ENCODE results near the gene PDCD4.

The PDCD4 gene

GRCh38 chr10:110836706-110837105 lies 35.0 kb upstream of the PDCD4 start:
- Mint-ChIP-seq H3K4me3 (no peak overlapping the region), H3K36me3 (no peaks in the 10 kb centered on the region), H3K9me3 (ENCODE audit: low read depth) (no peaks in the 10 kb centered on the region), H3K4me1 (ENCODE audit: low read depth) (peaks cover 57% of the 10 kb centered on the region), H3K27ac (peak overlapping the region; percentile 22), H3K27me3 (no peaks in the 10 kb centered on the region)

GRCh38 chr10:110837418-110838171 lies 34.1 kb upstream of the PDCD4 start:
- no peaks in the 10 kb centered on the region for H3K27me3 Mint-ChIP-seq
- peaks cover 61% of the 10 kb centered on the region for H3K4me1 Mint-ChIP-seq (ENCODE audit: low read depth)

GRCh38 chr10:110840225-110840922 lies 31.4 kb upstream of the PDCD4 start:
- H3K27me3 Mint-ChIP-seq = no peaks in the 10 kb centered on the region
- no peak overlapping the region for H3K27ac Mint-ChIP-seq
- peaks cover 2% of the 10 kb centered on the region for H3K36me3 Mint-ChIP-seq
- no peak overlapping the region for H3K4me3 Mint-ChIP-seq
- peaks cover 63% of the 10 kb centered on the region for H3K4me1 Mint-ChIP-seq (ENCODE audit: low read depth)
- no peaks in the 10 kb centered on the region for H3K9me3 Mint-ChIP-seq (ENCODE audit: low read depth)

More at GRCh38 chr10:110837418-110838171, 34.1 kb upstream of the PDCD4 start:
- H3K9me3 Mint-ChIP-seq (ENCODE audit: low read depth) = no peaks in the 10 kb centered on the region
- peak overlapping the region; percentile 22 for H3K27ac Mint-ChIP-seq
- no peaks in the 10 kb centered on the region for H3K36me3 Mint-ChIP-seq
- H3K4me3 Mint-ChIP-seq = no peak overlapping the region

GRCh38 chr10:110840923-110841428 lies 30.8 kb upstream of the PDCD4 start:
- H3K9me3 Mint-ChIP-seq (ENCODE audit: low read depth) = no peaks in the 10 kb centered on the region
- H3K27me3 Mint-ChIP-seq = no peaks in the 10 kb centered on the region
- H3K4me1 Mint-ChIP-seq (ENCODE audit: low read depth) = peaks cover 62% of the 10 kb centered on the region
- no peak overlapping the region for H3K4me3 Mint-ChIP-seq
- H3K27ac Mint-ChIP-seq = no peak overlapping the region
- peaks cover 2% of the 10 kb centered on the region for H3K36me3 Mint-ChIP-seq

GRCh38 chr10:110841767-110842267 lies 29.9 kb upstream of the PDCD4 start:
- peaks cover 2% of the 10 kb centered on the region for H3K36me3 Mint-ChIP-seq
- peak overlapping the region; percentile 82 for H3K27ac Mint-ChIP-seq
- no peaks in the 10 kb centered on the region for H3K27me3 Mint-ChIP-seq
- H3K4me1 Mint-ChIP-seq (ENCODE audit: low read depth) = peaks cover 59% of the 10 kb centered on the region
- H3K9me3 Mint-ChIP-seq (ENCODE audit: low read depth) = no peaks in the 10 kb centered on the region
- H3K4me3 Mint-ChIP-seq = peak overlapping the region; percentile 53

- Mint-ChIP-seq H3K27ac (peak overlapping the region; percentile 76), H3K4me3 (peak overlapping the region; percentile 53), H3K27me3 (no peaks in the 10 kb centered on the region), H3K9me3 (ENCODE audit: low read depth) (no peaks in the 10 kb centered on the region), H3K4me1 (ENCODE audit: low read depth) (peaks cover 56% of the 10 kb centered on the region), H3K36me3 (peaks cover 2% of the 10 kb centered on the region)
Observed at GRCh38 chr10:110842326-110842904, 29.3 kb upstream of the PDCD4 start.

- Mint-ChIP-seq H3K4me1 (ENCODE audit: low read depth) (peaks cover 51% of the 10 kb centered on the region), H3K9me3 (ENCODE audit: low read depth) (no peaks in the 10 kb centered on the region), H3K27me3 (no peaks in the 10 kb centered on the region), H3K27ac (peak overlapping the region; percentile 76), H3K4me3 (peak overlapping the region; percentile 3), H3K36me3 (peaks cover 2% of the 10 kb centered on the region)
Observed at GRCh38 chr10:110843031-110843430, 28.7 kb upstream of the PDCD4 start.

GRCh38 chr10:110843796-110844616 lies 27.7 kb upstream of the PDCD4 start:
- H3K9me3 Mint-ChIP-seq (ENCODE audit: low read depth) = no peaks in the 10 kb centered on the region
- peaks cover 51% of the 10 kb centered on the region for H3K4me1 Mint-ChIP-seq (ENCODE audit: low read depth)
- H3K4me3 Mint-ChIP-seq = no peak overlapping the region
- H3K36me3 Mint-ChIP-seq = peaks cover 2% of the 10 kb centered on the region
- no peaks in the 10 kb centered on the region for H3K27me3 Mint-ChIP-seq
- peak overlapping the region; percentile 46 for H3K27ac Mint-ChIP-seq

GRCh38 chr10:110844617-110844881 lies 27.2 kb upstream of the PDCD4 start:
- Mint-ChIP-seq H3K4me1 (ENCODE audit: low read depth) (peaks cover 52% of the 10 kb centered on the region), H3K27ac (no peak overlapping the region)

GRCh38 chr10:110845192-110845755 lies 26.5 kb upstream of the PDCD4 start:
- Mint-ChIP-seq H3K9me3 (ENCODE audit: low read depth) (no peaks in the 10 kb centered on the region), H3K27ac (peak overlapping the region; percentile 5), H3K4me1 (ENCODE audit: low read depth) (peaks cover 60% of the 10 kb centered on the region), H3K36me3 (peaks cover 2% of the 10 kb centered on the region), H3K4me3 (no peak overlapping the region), H3K27me3 (no peaks in the 10 kb centered on the region)

More at GRCh38 chr10:110844617-110844881, 27.2 kb upstream of the PDCD4 start:
- H3K27me3 Mint-ChIP-seq = no peaks in the 10 kb centered on the region
- H3K36me3 Mint-ChIP-seq = peaks cover 2% of the 10 kb centered on the region
- no peaks in the 10 kb centered on the region for H3K9me3 Mint-ChIP-seq (ENCODE audit: low read depth)
- no peak overlapping the region for H3K4me3 Mint-ChIP-seq

- no peak overlapping the region for H3K27ac Mint-ChIP-seq
- peaks cover 67% of the 10 kb centered on the region for H3K4me1 Mint-ChIP-seq (ENCODE audit: low read depth)
- no peak overlapping the region for H3K4me3 Mint-ChIP-seq
- no peaks in the 10 kb centered on the region for H3K27me3 Mint-ChIP-seq
- no peaks in the 10 kb centered on the region for H3K9me3 Mint-ChIP-seq (ENCODE audit: low read depth)
- peaks cover 2% of the 10 kb centered on the region for H3K36me3 Mint-ChIP-seq
Observed at GRCh38 chr10:110845756-110846620, 25.7 kb upstream of the PDCD4 start.

- no peaks in the 10 kb centered on the region for H3K27me3 Mint-ChIP-seq
- H3K4me3 Mint-ChIP-seq = no peak overlapping the region
- H3K27ac Mint-ChIP-seq = no peak overlapping the region
- peaks cover 2% of the 10 kb centered on the region for H3K36me3 Mint-ChIP-seq
- H3K9me3 Mint-ChIP-seq (ENCODE audit: low read depth) = no peaks in the 10 kb centered on the region
- peaks cover 63% of the 10 kb centered on the region for H3K4me1 Mint-ChIP-seq (ENCODE audit: low read depth)
Observed at GRCh38 chr10:110847374-110847773, 24.4 kb upstream of the PDCD4 start.

- Mint-ChIP-seq H3K27me3 (no peaks in the 10 kb centered on the region), H3K9me3 (ENCODE audit: low read depth) (no peaks in the 10 kb centered on the region)
Observed at GRCh38 chr10:110848106-110848505, 23.6 kb upstream of the PDCD4 start.

More at GRCh38 chr10:110848106-110848505, 23.6 kb upstream of the PDCD4 start:
- Mint-ChIP-seq H3K36me3 (peaks cover 2% of the 10 kb centered on the region), H3K4me1 (ENCODE audit: low read depth) (peaks cover 63% of the 10 kb centered on the region), H3K27ac (no peak overlapping the region), H3K4me3 (no peak overlapping the region)
